Esophagus muscularis mucosa (tissue), 4 donors: Measurements from ENCODE around the gene MAST4. TPM values are rescaled to one million over a fixed set of nuclear protein-coding genes. Genes with fewer than 3 reads are reported as not detected.

Experiments
- DNase-seq: peaks from one replicate; pipeline ENCODE4 v3.0.0-alpha.2; 2017; ENCODE audit errors: extremely low spot score
- H3K27ac ChIP-seq, 4 donors: fragments of 200-600 bp; sonication (generic); replicated peaks in 1 of 4; 1 replicate in 3 of 4; 2 replicates in 1 of 4; pipeline ENCODE4 v1.5.1; 2016 to 2019; ENCODE audit warnings: mild to moderate bottlenecking in 1 of 4
- H3K27me3 ChIP-seq, 4 donors: fragments of 200-600 bp; sonication (generic); one replicate each; pipeline versions ENCODE4 v1.5.1 to v1.6.0; 2016 to 2019
- H3K36me3 ChIP-seq, 4 donors: fragments of 200-600 bp; sonication (generic); one replicate each; pipeline ENCODE4 v1.5.1; 2016 to 2019
- H3K4me1 ChIP-seq, 4 donors: fragments of 200-600 bp; sonication (generic); one replicate each; pipeline ENCODE4 v1.5.1; 2016 to 2019
- H3K4me3 ChIP-seq, 4 donors: fragments of 200-600 bp; sonication (generic); 1 replicate in 2 of 4; 2 replicates in 2 of 4; pipeline ENCODE4 v1.5.1; 2016 to 2019; ENCODE audit warnings: mild to moderate bottlenecking in 4 of 4, moderate library complexity in 1 of 4
- H3K9me3 ChIP-seq, 4 donors: fragments of 200-600 bp; sonication (generic); 1 replicate in 3 of 4; 2 replicates in 1 of 4; pipeline ENCODE4 v1.5.1; 2016 to 2019
- CTCF ChIP-seq, 3 experiments: fragments of 200-600 bp in 2 of 3; fragments of 450-650 bp in 1 of 3; sonication (generic) in 2 of 3; IDR thresholded peaks; one replicate each; pipeline ENCODE4 v1.5.1; 2017 to 2019; ENCODE audit warnings: antibody characterized with exemption in 3 of 3, mild to moderate bottlenecking in 2 of 3, moderate library complexity in 1 of 3
- EP300 ChIP-seq: sonication (generic); formaldehyde crosslinking; IDR thresholded peaks from one replicate; pipeline ENCODE4 v1.6.1; 2017; ENCODE audit warnings: antibody characterized with exemption
- POLR2A ChIP-seq: fragments of 450-650 bp; IDR thresholded peaks from one replicate; pipeline ENCODE4 v1.6.1; 2017; ENCODE audit warnings: antibody characterized with exemption, moderate library complexity, mild to moderate bottlenecking, low read depth
- POLR2AphosphoS5 ChIP-seq, 2 donors: sonication (generic); formaldehyde crosslinking; IDR thresholded peaks; one replicate each; pipeline ENCODE4 v1.6.1; 2017; ENCODE audit warnings: antibody characterized with exemption in 2 of 2
- WGBS: methylation state at CpG from one replicate; pipeline ENCODE4 v1.1.5; 2018; 5-methylcytosine and 5-hydroxymethylcytosine counted together
- intact Hi-C: fragments of 100-400 bp; cut with DNase I; formaldehyde crosslinking; loops from one replicate; pipeline ENCODE4 v1.15.1; 2023
- total RNA-seq, 4 donors: library from RNA; depleted of rRNA; stranded (reverse); fragments of >200 nt; gene quantifications; one replicate each; pipeline versions ENCODE4 v1.1.0 to v1.2.1, GENCODE V29; 2016

MAST4 gene
- total RNA-seq, 4 donors from 2014 or later = 26.2 to 39.7 (median 35.8) TPM

GRCh38 chr5:66993448-66993847 is 397.3 kb downstream of the MAST4 start:
- H3K4me1 ChIP-seq = peaks cover 0 to 1% (median 0%) of the 10 kb centered on the region in 4 donors
- H3K27me3 ChIP-seq = no peaks in the 10 kb centered on the region
- H3K27ac ChIP-seq = no peak overlapping the region
- no peak overlapping the region for H3K4me3 ChIP-seq
- intact Hi-C loops = no loop called here
- H3K36me3 ChIP-seq = no peaks in the 10 kb centered on the region
- DNase-seq = no peak
- no peak for TF ChIP-seq EP300
- TF ChIP-seq CTCF (IDR thresholded peaks at IDR 0.05) = no peak
- TF ChIP-seq POLR2A = no peak
- TF ChIP-seq POLR2AphosphoS5 (IDR thresholded peaks at IDR 0.05) = no peak
- no peaks in the 10 kb centered on the region for H3K9me3 ChIP-seq

GRCh38 chr5:66993882-66994281 is 397.7 kb downstream of the MAST4 start:
- DNase-seq = no peak
- Histone ChIP-seq H3K9me3 (no peaks in the 10 kb centered on the region), H3K27me3 (no peaks in the 10 kb centered on the region), H3K4me3 (no peak overlapping the region), H3K4me1 (no peaks in the 10 kb centered on the region), H3K27ac (no peak overlapping the region), H3K36me3 (no peaks in the 10 kb centered on the region)
- TF ChIP-seq EP300 (no peak), CTCF (IDR thresholded peaks at IDR 0.05) (no peak), POLR2A (no peak), POLR2AphosphoS5 (IDR thresholded peaks at IDR 0.05) (no peak)
- intact Hi-C loops = no loop called here
- WGBS = 85% methylated on average over 4 of the region's 4 CpGs

- H3K4me3 ChIP-seq = no peak overlapping the region
- H3K27ac ChIP-seq = no peak overlapping the region
- no peaks in the 10 kb centered on the region for H3K9me3 ChIP-seq
- H3K27me3 ChIP-seq = no peaks in the 10 kb centered on the region
- H3K36me3 ChIP-seq = no peaks in the 10 kb centered on the region
- no peak for TF ChIP-seq POLR2A
- TF ChIP-seq CTCF (IDR thresholded peaks at IDR 0.05) = no peak
- no peak for TF ChIP-seq POLR2AphosphoS5 (IDR thresholded peaks at IDR 0.05)
- TF ChIP-seq EP300 = no peak
- no peaks in the 10 kb centered on the region for H3K4me1 ChIP-seq
- intact Hi-C loops = no loop called here
- DNase-seq = no peak
- WGBS = 92% methylated on average over 2 of the region's 2 CpGs
Observed at GRCh38 chr5:66994790-66995189, 398.6 kb downstream of the MAST4 start.

GRCh38 chr5:67000794-67001475 is 404.7 kb downstream of the MAST4 start:
- 87% methylated on average over 3 of the region's 3 CpGs for WGBS
- intact Hi-C loops = loop anchor here (5.0 kb wide), 2 partner anchors 44 to 96 kb away; no protein-coding TSS in a partner anchor
- no peaks in the 10 kb centered on the region for H3K36me3 ChIP-seq
- no peak overlapping the region for H3K4me3 ChIP-seq
- TF ChIP-seq EP300 (no peak), POLR2AphosphoS5 (IDR thresholded peaks at IDR 0.05) (no peak), CTCF (IDR thresholded peaks at IDR 0.05) (no peak), POLR2A (no peak)
- H3K27ac ChIP-seq = no peak overlapping the region
- H3K4me1 ChIP-seq = peaks cover 7 to 28% (median 24%) of the 10 kb centered on the region in 4 donors
- H3K27me3 ChIP-seq = no peaks in the 10 kb centered on the region
- no peak for DNase-seq
- H3K9me3 ChIP-seq = no peaks in the 10 kb centered on the region
